NCI-H2196 (cell line): ENCODE results near the gene CLEC10A.
"Not testable (repeated sequence)": the region's sequence is repeated elsewhere in the genome, so short reads cannot be mapped to it uniquely, and the experiment has no call there.

ENCODE experiments used
- DNase-seq: peaks from one replicate; lab custom pipeline; 2025; ENCODE audit not compliant: unreplicated experiment; lab: John Stamatoyannopoulos, UW

CLEC10A gene

GRCh38 chr17:7079581-7080455 lies at the start of gene CLEC10A:
TSS of gene CLEC10A (minus strand) at chr17:7080251. CDS start at chr17:7078812, 1,439 bp downstream.
- no peak for DNase-seq

GRCh38 chr17:7129311-7129710 lies 49.3 kb upstream of the CLEC10A start:
- no peak for DNase-seq

GRCh38 chr17:7128160-7128559 lies 48.1 kb upstream of the CLEC10A start:
- DNase-seq: no peak

- not testable (repeated sequence) for DNase-seq
These were observed 47.5 kb upstream of the CLEC10A start for GRCh38 chr17:7127501-7127900.

DNA sequence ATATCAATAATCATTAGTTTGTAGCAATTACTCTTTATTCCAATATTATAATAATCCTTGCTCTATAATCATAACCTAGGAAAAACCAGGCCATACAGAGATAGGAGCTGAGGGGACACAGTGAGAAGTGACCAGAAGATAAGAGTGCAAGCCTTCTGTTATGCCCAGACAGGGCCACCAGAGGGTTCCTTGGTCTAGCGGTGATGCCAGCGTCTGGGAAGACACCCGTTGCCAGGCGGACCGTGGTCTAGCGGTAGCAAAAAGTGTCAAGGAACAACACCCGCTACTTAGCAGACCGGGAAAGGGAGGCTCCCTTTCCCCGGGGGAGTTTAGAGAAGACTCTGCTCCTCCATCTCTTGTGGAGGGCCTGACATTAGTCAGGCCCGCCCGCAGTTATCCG lies 46.3 kb upstream of the CLEC10A start:
- DNase-seq: not testable (repeated sequence)

- DNase-seq: no peak
These were observed 44.9 kb upstream of the CLEC10A start for GRCh38 chr17:7124923-7125322.

GRCh38 chr17:7123844-7124243 lies 43.8 kb upstream of the CLEC10A start:
- no peak for DNase-seq

DNA sequence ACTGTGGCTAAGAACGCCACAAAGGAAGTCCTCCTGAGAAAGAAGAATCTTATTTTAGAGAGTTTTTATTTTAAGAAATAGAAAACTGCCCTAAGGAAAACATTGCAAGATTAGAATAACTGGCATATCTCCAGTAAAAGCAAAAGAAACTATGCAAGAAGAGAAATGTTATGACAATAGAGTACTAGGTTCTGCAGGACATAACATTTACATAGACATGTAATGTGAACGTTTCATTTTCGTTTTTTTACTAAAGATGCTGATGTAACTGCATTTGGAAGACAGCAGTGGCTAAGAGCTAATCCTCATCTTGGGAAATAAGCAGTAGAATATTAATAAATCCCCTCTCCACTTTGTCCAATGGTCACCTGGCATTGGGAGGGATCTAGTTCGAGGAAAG lies 42.3 kb upstream of the CLEC10A start:
- DNase-seq: no peak

DNA sequence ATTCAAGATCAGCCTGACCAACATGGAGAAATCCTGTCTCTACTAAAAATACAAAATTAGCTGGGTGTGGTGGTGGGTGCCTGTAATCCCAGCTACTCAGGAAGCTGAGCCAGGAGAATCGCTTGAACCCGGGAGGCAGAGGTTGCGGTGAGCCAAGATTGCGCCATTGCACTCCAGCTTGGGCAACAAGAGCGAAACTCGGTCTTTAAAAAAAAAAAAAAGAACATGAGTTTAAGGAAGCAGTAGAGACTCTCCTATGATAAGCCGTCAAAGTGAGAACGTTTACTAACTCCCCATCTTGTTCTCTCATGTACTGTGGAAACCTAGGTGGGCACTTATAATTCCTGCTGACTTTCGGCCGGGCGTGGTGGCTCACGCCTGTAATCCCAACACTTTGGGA lies 40.6 kb upstream of the CLEC10A start:
- DNase-seq: not testable (repeated sequence)

DNA sequence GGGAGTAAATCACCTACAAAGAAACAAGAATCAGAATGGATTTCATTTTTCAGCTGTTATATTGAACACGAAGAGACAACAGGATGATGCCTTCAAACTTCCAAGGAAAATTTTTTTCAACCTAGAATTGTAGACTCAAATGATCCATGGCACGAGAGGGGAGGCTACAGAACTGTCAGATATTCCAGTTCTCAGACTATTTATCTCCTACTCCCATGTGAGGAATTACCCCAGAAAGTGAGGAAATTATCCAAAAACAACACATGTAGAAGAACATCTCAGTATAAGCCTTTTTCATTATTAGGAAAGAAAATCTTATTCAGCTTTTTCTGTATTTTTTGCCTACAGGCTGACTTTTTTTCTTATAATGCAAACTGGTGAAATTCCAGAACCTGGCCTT lies 40.1 kb upstream of the CLEC10A start:
- DNase-seq: no peak

DNA sequence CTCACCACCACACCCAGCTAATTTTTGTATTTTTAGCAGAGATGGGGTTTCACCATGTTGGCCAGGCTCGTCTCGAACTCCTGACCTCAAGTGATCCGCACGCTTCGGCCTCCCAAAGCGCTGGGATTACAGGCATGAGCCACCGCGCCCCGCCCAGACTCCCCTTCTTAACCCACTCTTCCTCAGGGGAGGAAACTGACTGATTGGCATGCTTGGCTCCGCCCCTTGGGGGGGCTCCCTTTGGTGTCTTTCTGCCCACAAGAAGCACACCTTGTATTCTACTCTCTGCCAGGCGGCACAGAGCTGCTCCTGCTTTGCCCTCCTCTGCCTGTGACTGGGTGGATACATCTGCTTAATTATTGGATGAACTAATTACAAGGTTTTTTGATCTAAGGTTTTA lies 39.3 kb upstream of the CLEC10A start:
- no peak for DNase-seq

- DNase-seq: no peak
These were observed 35.0 kb upstream of the CLEC10A start for GRCh38 chr17:7114875-7115614.

DNA sequence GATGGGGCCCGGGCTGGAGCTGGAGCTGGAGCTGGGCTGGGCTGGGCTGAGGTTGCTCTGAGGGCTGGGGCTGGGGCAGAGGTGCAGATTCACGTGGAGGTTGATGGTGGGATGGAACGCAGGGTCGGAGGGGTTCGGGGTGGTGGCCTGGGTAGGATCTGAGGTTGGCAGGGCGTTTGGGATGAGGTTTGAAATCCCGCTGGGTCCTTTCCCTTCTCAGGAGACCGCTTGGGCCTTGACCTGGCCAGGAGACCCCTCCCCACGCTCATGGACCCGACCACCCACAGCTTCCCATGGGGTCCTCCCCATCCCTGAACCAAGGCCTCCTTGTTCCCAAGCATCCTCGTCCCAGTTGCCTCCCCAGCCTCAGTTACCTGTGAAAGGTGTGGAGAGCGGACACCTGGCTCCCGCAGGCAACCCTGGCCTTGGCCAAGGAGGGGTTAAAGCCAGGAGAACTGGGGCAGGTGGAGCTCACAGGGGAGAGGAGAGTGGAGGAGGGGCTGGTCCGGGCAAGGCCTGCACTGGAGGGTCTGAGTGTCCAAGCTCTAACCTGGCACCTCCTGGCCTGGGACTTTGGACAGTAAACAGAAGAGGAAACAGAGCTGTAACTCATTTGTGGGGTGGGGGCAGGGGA lies 34.3 kb upstream of the CLEC10A start, which contains the start of gene ASGR2:
Gene ASGR2 (minus strand): TSS at position 582 of the 634 bp plus-strand sequence. CDS start 582 bp downstream, outside the sequence.
- DNase-seq: no peak

DNA sequence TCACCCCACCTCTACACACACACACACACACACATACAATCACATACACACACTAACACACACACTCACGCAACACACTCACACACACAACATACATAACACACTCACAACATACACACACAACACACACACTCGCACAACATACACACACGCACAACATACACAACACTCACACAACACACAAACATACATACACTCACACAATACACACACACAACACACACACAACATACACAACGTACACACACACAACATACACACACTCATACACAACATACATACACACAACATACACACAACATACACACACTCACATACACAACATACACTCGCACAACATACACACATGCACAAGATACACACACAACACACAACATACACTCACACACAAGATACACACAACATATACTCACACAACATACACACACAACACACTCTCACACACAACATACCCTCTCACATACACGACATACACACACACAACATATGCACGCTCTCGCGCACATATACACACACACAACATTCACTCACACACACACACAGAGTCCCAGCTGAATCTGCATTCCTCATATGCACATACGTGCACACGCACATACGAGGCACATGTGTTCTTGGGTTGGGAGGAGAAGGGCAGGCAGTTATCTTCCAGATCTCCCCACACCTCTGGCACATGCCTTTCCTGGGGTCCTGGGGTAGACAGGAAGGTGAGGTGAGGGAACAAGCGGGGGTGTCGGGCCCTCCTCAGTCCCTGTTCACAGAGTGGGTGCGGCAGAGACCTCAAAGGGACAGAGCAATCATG lies 33.4 kb upstream of the CLEC10A start:
- no peak for DNase-seq

DNA sequence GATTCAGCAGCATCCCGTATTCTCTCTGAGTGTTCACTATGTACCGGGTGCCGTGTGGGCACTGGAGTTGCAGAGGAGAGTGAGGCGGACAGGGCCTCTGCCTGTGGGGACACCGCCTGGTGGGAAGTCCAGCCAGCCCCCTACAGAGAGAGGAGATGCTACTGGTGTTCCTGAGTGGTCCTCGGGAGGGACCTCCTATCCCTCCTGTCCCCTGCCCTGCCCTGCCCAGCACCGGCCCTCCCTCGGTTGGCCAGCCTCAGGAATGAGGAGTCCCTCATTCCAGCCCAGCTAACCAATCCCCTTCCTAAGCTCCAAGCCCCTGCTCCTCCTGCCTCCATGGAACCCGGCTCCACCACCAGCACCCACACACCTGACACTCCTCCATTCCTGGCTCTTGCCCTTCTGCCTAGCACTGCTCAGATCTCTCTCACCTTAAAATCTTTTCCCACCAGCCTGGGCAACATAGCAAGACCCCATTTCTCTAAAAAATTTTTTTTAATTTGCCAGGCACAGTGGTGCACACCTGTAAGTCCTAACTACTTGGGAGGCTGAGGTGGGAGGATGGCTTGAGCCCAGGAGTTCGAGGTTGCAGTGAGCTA lies 32.6 kb upstream of the CLEC10A start:
- no peak for DNase-seq

GRCh38 chr17:7111784-7112509 lies 31.9 kb upstream of the CLEC10A start:
- DNase-seq: no peak

DNA sequence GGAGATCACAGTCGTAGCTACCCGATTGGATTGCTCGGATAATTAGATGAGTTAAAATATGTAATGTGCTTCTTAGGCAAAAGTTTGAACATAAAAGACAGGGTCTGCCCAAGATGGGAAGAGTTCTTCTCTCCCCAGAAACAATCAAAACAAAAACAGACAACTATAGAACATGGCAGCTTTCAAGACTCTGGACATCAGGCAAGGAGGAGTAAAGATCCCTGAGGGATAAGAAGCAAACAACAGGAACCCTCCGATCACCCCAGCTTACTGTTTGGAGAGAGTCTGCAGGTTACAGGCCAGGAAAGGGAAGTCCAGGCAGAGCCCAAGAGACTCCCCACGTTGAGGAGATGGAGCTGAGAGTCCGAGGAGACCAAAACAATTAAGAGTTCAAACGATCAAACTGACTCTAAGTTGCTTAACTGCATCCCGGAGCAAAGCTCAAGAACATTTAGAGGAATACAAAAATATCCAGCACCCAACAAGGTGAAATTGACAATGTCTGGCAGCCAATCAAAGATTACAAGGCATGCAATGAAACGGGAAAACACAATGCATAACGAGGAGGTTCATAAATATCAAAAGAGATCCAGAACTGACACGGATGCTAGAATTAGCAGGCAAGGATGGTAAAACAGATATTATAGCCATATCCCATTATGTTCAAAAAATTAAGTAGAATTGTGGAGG lies 30.7 kb upstream of the CLEC10A start:
- no peak for DNase-seq

DNA sequence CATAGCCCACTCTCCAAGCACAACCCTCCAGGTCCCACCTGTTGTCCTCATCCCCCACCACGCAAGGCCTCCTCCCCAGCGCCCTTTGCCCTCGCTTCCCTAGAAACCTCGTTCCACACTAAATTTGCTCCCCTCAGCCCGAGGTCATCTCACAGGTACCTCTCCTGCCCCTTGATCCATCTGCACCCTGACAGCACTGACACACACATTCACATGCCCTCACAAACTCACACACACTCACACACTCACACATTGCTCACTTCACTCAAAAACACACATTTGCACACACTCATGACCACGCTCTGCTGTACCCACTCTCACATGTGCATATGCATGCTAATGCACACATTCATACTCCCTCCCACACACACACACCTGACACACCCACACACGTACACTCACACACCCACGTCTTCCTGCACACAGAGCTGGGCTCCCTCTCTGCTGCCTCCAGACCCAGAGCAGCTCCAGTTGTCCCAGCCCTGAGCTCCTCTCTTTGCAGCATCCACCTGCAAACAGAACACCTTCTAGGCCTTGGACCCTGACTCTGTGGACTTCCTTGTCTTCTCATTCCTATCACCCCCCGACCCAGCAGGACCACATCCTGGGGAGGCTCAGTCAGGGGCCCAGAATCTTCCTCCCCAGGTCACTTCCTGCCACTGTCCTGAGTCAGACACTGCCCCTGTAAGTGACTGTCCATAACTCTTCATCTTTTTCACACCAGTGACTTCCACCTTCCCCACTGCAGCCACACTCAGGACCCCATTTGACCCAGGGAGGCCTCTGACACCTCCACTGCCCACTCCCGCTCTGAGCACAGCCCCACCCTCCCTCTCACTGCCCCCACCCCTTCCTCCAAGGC lies 29.6 kb upstream of the CLEC10A start:
- DNase-seq: no peak
